SU-DHL-6 (cell line): ENCODE measurements around the gene RBM48.
"Not testable (repeated sequence)": the region's sequence is repeated elsewhere in the genome, so short reads cannot be mapped to it uniquely, and the experiment has no call there.

Experiments
- CTCF ChIP-seq: fragments of 200-600 bp; sonication (generic); IDR thresholded peaks from one replicate; pipeline ENCODE4 v1.5.1; 2017; ENCODE audit warnings: antibody characterized with exemption, mild to moderate bottlenecking, low read length, moderate library complexity; ENCODE audit not compliant: insufficient read depth, poor library complexity, severe bottlenecking
- EZH2phosphoT487 ChIP-seq: fragments of 200-600 bp; sonication (generic), shearing (Covaris generic); conservative IDR thresholded peaks from 2 replicates; pipeline ENCODE4 v1.6.1; 2018; ENCODE audit warnings: mild to moderate bottlenecking, antibody characterized with exemption, low read length, moderate library complexity, mixed read lengths

- TF ChIP-seq CTCF, EZH2phosphoT487: not testable (repeated sequence)
Observed at GRCh38 chr7:92479146-92479545, 49.4 kb upstream of the RBM48 start.
